CD14-positive monocyte (primary cell): ENCODE measurements around the gene PSMG4. TPM values are rescaled to one million over a fixed set of nuclear protein-coding genes. Genes with fewer than 3 reads are reported as not detected.

ENCODE experiments used
- DNase-seq, 3 donors: peaks; one replicate each; pipeline ENCODE4 v3.0.0-alpha.2; 2011 to 2022
- H2AFZ ChIP-seq: 2 replicates; pipeline ENCODE4 v1.6.0; 2012; ENCODE audit warnings: mild to moderate bottlenecking, low read depth, low read length, inconsistent platforms; ENCODE audit not compliant: insufficient read depth, poor library complexity, severe bottlenecking
- H3K27ac ChIP-seq, 2 donors: 1 replicate in 1 of 2; 2 replicates in 1 of 2; pipeline ENCODE4 v1.5.1; 2012 to 2013; ENCODE audit warnings: low read length in 2 of 2, control low read depth in 1 of 2, inconsistent platforms in 1 of 2, low read depth in 1 of 2, mild to moderate bottlenecking in 1 of 2
- H3K27me3 ChIP-seq, 2 donors: one replicate each; pipeline versions ENCODE4 v1.6.0 to v1.6.1; 2011 to 2013; ENCODE audit warnings: low read length in 2 of 2; ENCODE audit not compliant: control insufficient read depth in 2 of 2, insufficient read depth in 2 of 2
- H3K36me3 ChIP-seq, 2 donors: replicated peaks in 1 of 2; 1 replicate in 1 of 2; 2 replicates in 1 of 2; pipeline versions ENCODE4 v1.5.1 to v1.6.1; 2012 to 2013; ENCODE audit warnings: low read length in 2 of 2, control low read depth in 1 of 2, inconsistent platforms in 1 of 2, mild to moderate bottlenecking in 1 of 2; ENCODE audit not compliant: insufficient read depth in 2 of 2, control insufficient read depth in 1 of 2
- H3K4me1 ChIP-seq, 2 donors: 1 replicate in 1 of 2; 2 replicates in 1 of 2; pipeline versions ENCODE4 v1.5.1 to v1.6.1; 2012 to 2013; ENCODE audit warnings: low read length in 2 of 2, control low read depth in 1 of 2, inconsistent platforms in 1 of 2, mild to moderate bottlenecking in 1 of 2, moderate library complexity in 1 of 2; ENCODE audit not compliant: insufficient read depth in 2 of 2, control insufficient read depth in 1 of 2
- H3K4me2 ChIP-seq: replicated peaks from 2 replicates; pipeline ENCODE3; 2012; ENCODE audit warnings: low read length, moderate library complexity, mild to moderate bottlenecking; ENCODE audit not compliant: poor library complexity, severe bottlenecking; ENCODE audit errors: extremely low read depth
- H3K4me3 ChIP-seq, 3 experiments: fragments of 200-600 bp in 1 of 3; sonication (generic) in 1 of 3; replicated peaks in 1 of 3; 1 replicate in 2 of 3; 2 replicates in 1 of 3; pipeline ENCODE4 v1.5.1; 2011 to 2013; ENCODE audit warnings: low read length in 3 of 3, mild to moderate bottlenecking in 3 of 3, control low read depth in 2 of 3, low read depth in 2 of 3, inconsistent platforms in 1 of 3, moderate library complexity in 1 of 3
- H3K79me2 ChIP-seq: 2 replicates; pipeline ENCODE4 v1.6.0; 2012; ENCODE audit warnings: mild to moderate bottlenecking, control low read depth, inconsistent platforms, low read length, moderate library complexity; ENCODE audit not compliant: insufficient read depth
- H3K9ac ChIP-seq: 2 replicates; pipeline ENCODE4 v1.6.0; 2017; ENCODE audit warnings: low read length, mild to moderate bottlenecking; ENCODE audit not compliant: insufficient read depth, poor library complexity, severe bottlenecking
- H3K9me3 ChIP-seq, 2 donors: replicated peaks in 1 of 2; 1 replicate in 1 of 2; 2 replicates in 1 of 2; pipeline versions ENCODE4 v1.5.1 to v1.6.1; 2012 to 2013; ENCODE audit warnings: low read length in 2 of 2, control low read depth in 1 of 2; ENCODE audit not compliant: control insufficient read depth in 1 of 2, insufficient read depth in 1 of 2
- H4K20me1 ChIP-seq: 2 replicates; pipeline ENCODE4 v1.6.0; 2012; ENCODE audit warnings: mild to moderate bottlenecking, low read length, control low read depth, moderate library complexity; ENCODE audit not compliant: insufficient read depth
- H3K27ac Mint-ChIP-seq, 7 donors: one replicate each; pipeline ENCODE4 v1.8.0; 2020; ENCODE audit warnings: mild to moderate bottlenecking in 7 of 7, mixed read lengths in 7 of 7, moderate library complexity in 6 of 7, inconsistent platforms in 2 of 7
- H3K27me3 Mint-ChIP-seq, 3 donors: one replicate each; pipeline ENCODE4 v1.8.0; 2021 to 2022; ENCODE audit warnings: low read depth in 3 of 3, mild to moderate bottlenecking in 3 of 3, mixed read lengths in 3 of 3, moderate library complexity in 3 of 3, inconsistent platforms in 1 of 3
- H3K36me3 Mint-ChIP-seq, 2 donors: one replicate each; pipeline ENCODE4 v1.8.0; 2020; ENCODE audit warnings: mixed read lengths in 2 of 2, inconsistent platforms in 1 of 2, mild to moderate bottlenecking in 1 of 2
- H3K4me1 Mint-ChIP-seq: one replicate; pipeline ENCODE4 v1.8.0; 2020; ENCODE audit warnings: mild to moderate bottlenecking, mixed read lengths
- H3K4me3 Mint-ChIP-seq, 2 donors: one replicate each; pipeline ENCODE4 v1.8.0; 2020; ENCODE audit warnings: mild to moderate bottlenecking in 2 of 2, mixed read lengths in 2 of 2, moderate library complexity in 1 of 2
- H3K9me3 Mint-ChIP-seq, 7 donors: one replicate each; pipeline ENCODE4 v1.8.0; 2020 to 2022; ENCODE audit warnings: mixed read lengths in 7 of 7, mild to moderate bottlenecking in 6 of 7, moderate library complexity in 6 of 7, inconsistent platforms in 2 of 7
- CTCF ChIP-seq: fragments of 200-600 bp; IDR thresholded peaks from one replicate; pipeline ENCODE4 v1.8.0; 2022; ENCODE audit warnings: antibody characterized with exemption, mild to moderate bottlenecking
- WGBS: methylation state at CpG from one replicate; pipeline ENCODE4 v1.1.5; 2013; ENCODE audit warnings: missing lambda C conversion rate; ENCODE audit not compliant: insufficient coverage; 5-methylcytosine and 5-hydroxymethylcytosine counted together
- intact Hi-C, 2 donors: fragments of 100-400 bp; cut with micrococcal nuclease; formaldehyde crosslinking; loops; one replicate each; pipeline versions ENCODE4 v1.15.0 to v1.15.1; 2023
- polyA plus RNA-seq, 3 donors: library from polyadenylated mRNA; depleted of rRNA in 1 of 3; unstranded in 2 of 3; stranded (reverse) in 1 of 3; fragments of 300-500 nt in 2 of 3; fragments of >200 nt in 1 of 3; fragmentation: Illumina TruSeq in 2 of 3; gene quantifications; 1 replicate in 2 of 3; 2 replicates in 1 of 3; pipeline ENCODE4 v1.2.3, GENCODE V29; 2012 to 2021

PSMG4 gene
- polyA plus RNA-seq, 3 donors, result 23.6 to 31.1 (median 27.9) TPM

GRCh38 chr6:3282476-3283236 is 23.9 kb downstream of the PSMG4 start:
- no peak overlapping the region for H3K4me3 ChIP-seq
- H3K27ac ChIP-seq, result no peak overlapping the region
- no peaks in the 10 kb centered on the region for H3K36me3 ChIP-seq
- Mint-ChIP-seq H3K36me3 (no peaks in the 10 kb centered on the region), H3K4me3 (no peak overlapping the region), H3K9me3 (no peaks in the 10 kb centered on the region), H3K27me3 (peaks cover 0 to 9% (median 0%) of the 10 kb centered on the region in 3 donors), H3K27ac (peak overlapping the region in 1 of 7 donors; percentile 26), H3K4me1 (peaks cover 1% of the 10 kb centered on the region)
- no peak for DNase-seq
- no peak overlapping the region for H2AFZ ChIP-seq
- H3K27me3 ChIP-seq, result no peaks in the 10 kb centered on the region
- H3K79me2 ChIP-seq, result no peaks in the 10 kb centered on the region
- TF ChIP-seq CTCF, result no peak
- H3K9ac ChIP-seq, result no peak overlapping the region
- H3K4me1 ChIP-seq, result no peaks in the 10 kb centered on the region
- H3K9me3 ChIP-seq, result no peaks in the 10 kb centered on the region
- H4K20me1 ChIP-seq, result no peaks in the 10 kb centered on the region
- H3K4me2 ChIP-seq, result no peak overlapping the region
- intact Hi-C loops, result no loop called here
- WGBS, result 94% methylated on average over 19 of the region's 20 CpGs

GRCh38 chr6:3283241-3283640 is 24.5 kb downstream of the PSMG4 start:
- no peak overlapping the region for H3K4me3 ChIP-seq
- TF ChIP-seq CTCF, result no peak
- H3K4me1 ChIP-seq, result no peaks in the 10 kb centered on the region
- no peaks in the 10 kb centered on the region for H3K9me3 ChIP-seq
- H3K27me3 ChIP-seq, result no peaks in the 10 kb centered on the region
- no peak overlapping the region for H3K9ac ChIP-seq
- Mint-ChIP-seq H3K27me3 (peaks cover 0 to 9% (median 1%) of the 10 kb centered on the region in 3 donors), H3K27ac (no peak overlapping the region), H3K4me3 (no peak overlapping the region), H3K4me1 (peaks cover 1% of the 10 kb centered on the region), H3K36me3 (no peaks in the 10 kb centered on the region), H3K9me3 (no peaks in the 10 kb centered on the region)
- no peaks in the 10 kb centered on the region for H3K79me2 ChIP-seq
- H2AFZ ChIP-seq, result no peak overlapping the region
- no peak overlapping the region for H3K4me2 ChIP-seq
- intact Hi-C loops, result no loop called here
- WGBS, result 97% methylated on average over 10 of the region's 10 CpGs
- no peaks in the 10 kb centered on the region for H4K20me1 ChIP-seq
- DNase-seq, result no peak
- no peak overlapping the region for H3K27ac ChIP-seq
- no peaks in the 10 kb centered on the region for H3K36me3 ChIP-seq
